GM19463 (cell line): ENCODE results near the gene CEP57.

Experiments used
- ATAC-seq: cut with Tn5 transposase; IDR thresholded peaks from one replicate; pipeline ENCODE4 v1.9.1; 2021; ENCODE audit warnings: mild to moderate bottlenecking, moderate library complexity; ENCODE audit not compliant: unreplicated experiment

Gene CEP57

GRCh38 chr11:95790123-95790932, at the start of gene CEP57:
CEP57 (plus strand) TSS chr11:95790498; CDS start chr11:95790699, 201 bp downstream.
- peak; percentile 54 for ATAC-seq

GRCh38 chr11:95750101-95750500, 40.2 kb upstream of the CEP57 start:
- no peak for ATAC-seq

- ATAC-seq: no peak
These were observed 38.8 kb upstream of the CEP57 start for GRCh38 chr11:95751515-95751914.

- ATAC-seq: no peak
These were observed 29.4 kb upstream of the CEP57 start for GRCh38 chr11:95760941-95761340.

- no peak for ATAC-seq
These were observed 27.8 kb upstream of the CEP57 start for GRCh38 chr11:95762534-95762933.

- no peak for ATAC-seq
These were observed 25.9 kb upstream of the CEP57 start for GRCh38 chr11:95764267-95764898.

GRCh38 chr11:95766701-95767100, 23.6 kb upstream of the CEP57 start:
- ATAC-seq: no peak

GRCh38 chr11:95767498-95767897, 22.8 kb upstream of the CEP57 start:
- no peak for ATAC-seq

- ATAC-seq: no peak
These were observed 21.8 kb upstream of the CEP57 start for GRCh38 chr11:95768521-95768920.

GRCh38 chr11:95776859-95777258, 13.4 kb upstream of the CEP57 start:
- ATAC-seq: no peak

- no peak for ATAC-seq
These were observed 11.6 kb upstream of the CEP57 start for GRCh38 chr11:95778699-95779098.

- ATAC-seq: no peak
These were observed 9.8 kb upstream of the CEP57 start for GRCh38 chr11:95780544-95780943.

- ATAC-seq: no peak
These were observed 1.3 kb upstream of the CEP57 start for GRCh38 chr11:95788921-95789505.

- ATAC-seq: peak; percentile 63
These were observed 684 bp upstream of the CEP57 start, which contains the start of gene FAM76B for GRCh38 chr11:95789506-95790122. FAM76B (minus strand) TSS chr11:95789782; CDS start chr11:95789478, 304 bp downstream.

GRCh38 chr11:95790933-95791708, 823 bp downstream of the CEP57 start:
- ATAC-seq: no peak

GRCh38 chr11:95791709-95792033, 1.4 kb downstream of the CEP57 start:
- no peak for ATAC-seq

GRCh38 chr11:95792200-95792599, 1.9 kb downstream of the CEP57 start:
- ATAC-seq: no peak

GRCh38 chr11:95792700-95793099, 2.4 kb downstream of the CEP57 start:
- no peak for ATAC-seq

GRCh38 chr11:95793116-95793515, 2.8 kb downstream of the CEP57 start:
- ATAC-seq: no peak

- ATAC-seq: no peak
These were observed 3.8 kb downstream of the CEP57 start for GRCh38 chr11:95794086-95794485.
